Endothelial cell of umbilical vein (primary cell): ENCODE measurements around the gene ACTBL2. TPM values are rescaled to one million over a fixed set of nuclear protein-coding genes. Genes with fewer than 3 reads are reported as not detected.

ENCODE experiments used
- BruUV-seq: library from RNA; stranded (reverse); fragments of 400-500 nt; replicated peaks from 2 replicates; lab custom pipeline; 2021; lab: Mats Ljungman, UMichigan
- CTCF ChIA-PET: fragments of 300-600, 350-600 bp; sonication (Branson Sonifier 250); formaldehyde crosslinking; loops from one replicate; lab custom pipeline; 2021; ENCODE audit warnings: antibody characterized with exemption, inconsistent platforms; lab: Charles Lee
- POLR2A ChIA-PET: fragments of 300-600, 350-600 bp; sonication (Branson Sonifier 250); formaldehyde crosslinking; loops from one replicate; lab custom pipeline; 2021; ENCODE audit warnings: antibody characterized with exemption, inconsistent platforms; lab: Charles Lee
- DNase-seq: peaks from one replicate; pipeline ENCODE4 v3.0.0-alpha.2; 2011; ENCODE audit warnings: low read depth, low spot score
- FAIRE-seq: peaks from 2 replicates; lab custom pipeline; 2011; peaks lifted over from hg19 to GRCh38; lab: Jason Lieb, UNC
- H2AFZ ChIP-seq: 2 replicates; pipeline ENCODE4 v1.6.0; 2012; ENCODE audit warnings: low read depth, low read length, control low read depth, inconsistent platforms
- H3K27ac ChIP-seq: 2 replicates; pipeline ENCODE4 v1.5.1; 2011; ENCODE audit warnings: low read depth, mild to moderate bottlenecking, control low read depth, low read length, moderate library complexity; ENCODE audit not compliant: insufficient read depth
- H3K27me3 ChIP-seq, 2 experiments: 2 replicates each; pipeline versions ENCODE4 v1.6.0 to v1.6.1; 2011; ENCODE audit warnings: low read length in 2 of 2, mixed read lengths in 1 of 2; ENCODE audit not compliant: control insufficient read depth in 2 of 2, insufficient read depth in 2 of 2
- H3K36me3 ChIP-seq, 2 experiments: 2 replicates in 1 of 2; 3 replicates in 1 of 2; pipeline ENCODE4 v1.5.1; 2011; ENCODE audit warnings: low read length in 2 of 2, mild to moderate bottlenecking in 1 of 2, moderate library complexity in 1 of 2; ENCODE audit not compliant: control insufficient read depth in 2 of 2, insufficient read depth in 2 of 2; ENCODE audit errors: extremely low read depth in 1 of 2
- H3K4me1 ChIP-seq: 3 replicates; pipeline ENCODE4 v1.5.1; 2011; ENCODE audit warnings: mild to moderate bottlenecking, low read length; ENCODE audit not compliant: control insufficient read depth, insufficient read depth; ENCODE audit errors: extremely low read depth
- H3K4me2 ChIP-seq: 2 replicates; pipeline ENCODE4 v1.6.1; 2011; ENCODE audit warnings: low read length, control low read depth, mixed read lengths; ENCODE audit not compliant: insufficient read depth
- H3K4me3 ChIP-seq, 3 experiments: fragments of 200-600 bp in 1 of 3; sonication (generic), shearing (Covaris generic) in 1 of 3; replicated peaks in 1 of 3; 2 replicates each; pipeline ENCODE4 v1.5.1; 2011 to 2016; ENCODE audit warnings: control low read depth in 3 of 3, low read length in 3 of 3, mild to moderate bottlenecking in 2 of 3, inconsistent platforms in 1 of 3, low read depth in 1 of 3, moderate library complexity in 1 of 3; ENCODE audit not compliant: insufficient read depth in 1 of 3
- H3K79me2 ChIP-seq: 2 replicates; pipeline ENCODE4 v1.6.0; 2012; ENCODE audit warnings: low read length, inconsistent platforms; ENCODE audit not compliant: control insufficient read depth, insufficient read depth
- H3K9ac ChIP-seq: replicated peaks from 2 replicates; pipeline ENCODE3; 2011; ENCODE audit warnings: low read length, control low read depth; ENCODE audit not compliant: insufficient read depth; ENCODE audit errors: extremely low read depth
- H3K9me1 ChIP-seq: replicated peaks from 3 replicates; pipeline ENCODE4 v1.6.0; 2011; ENCODE audit warnings: mild to moderate bottlenecking, low read length; ENCODE audit not compliant: control insufficient read depth, insufficient read depth; ENCODE audit errors: extremely low read depth
- H3K9me3 ChIP-seq: replicated peaks from 2 replicates; pipeline ENCODE4 v1.5.1; 2012; ENCODE audit warnings: low read length, inconsistent platforms; ENCODE audit not compliant: control insufficient read depth, insufficient read depth
- H4K20me1 ChIP-seq: replicated peaks from 2 replicates; pipeline ENCODE3; 2011; ENCODE audit warnings: mild to moderate bottlenecking, low read length; ENCODE audit not compliant: control insufficient read depth, insufficient read depth; ENCODE audit errors: extremely low read depth
- EZH2 ChIP-seq: IDR thresholded peaks from 2 replicates; pipeline ENCODE4 v1.6.1; 2012; ENCODE audit warnings: borderline replicate concordance, low read depth, mild to moderate bottlenecking, moderate library complexity, low read length, inconsistent platforms; ENCODE audit not compliant: severe bottlenecking
- FOS ChIP-seq: IDR thresholded peaks from 2 replicates; pipeline ENCODE4 v1.6.1; 2011; ENCODE audit warnings: mild to moderate bottlenecking, low read length, moderate library complexity, borderline replicate concordance; ENCODE audit not compliant: insufficient read depth
- JUN ChIP-seq: IDR thresholded peaks from 2 replicates; pipeline ENCODE4 v1.6.1; 2011; ENCODE audit warnings: borderline replicate concordance, low read depth; ENCODE audit not compliant: insufficient read length, insufficient read depth
- POLR2A ChIP-seq: IDR thresholded peaks from 2 replicates; pipeline ENCODE4 v1.6.1; 2012; ENCODE audit warnings: low read depth, mild to moderate bottlenecking, control low read depth, low read length
- POLR2AphosphoS5 ChIP-seq: IDR thresholded peaks from 2 replicates; pipeline ENCODE4 v1.6.1; 2012; ENCODE audit warnings: low read depth, mild to moderate bottlenecking, control low read depth, low read length, moderate library complexity; ENCODE audit not compliant: insufficient read depth
- dilution Hi-C: fragments of 300-500 bp; cut with MboI; formaldehyde crosslinking; loops from one replicate; pipeline ENCODE4 v1.15.0; 2019; ENCODE audit warnings: low sequenced_read_pairs; ENCODE audit not compliant: extremely low pct_ligation_motif_present
- intact Hi-C: fragments of 100-400 bp; cut with micrococcal nuclease; formaldehyde crosslinking; loops from one replicate; pipeline ENCODE4 v1.10.0; 2022
- polyA plus RNA-seq, 4 experiments: library from polyadenylated mRNA; depleted of rRNA in 3 of 4; stranded (reverse) in 3 of 4; unstranded in 1 of 4; fragments of >200 nt; gene quantifications; 2 replicates each; pipeline versions ENCODE4 v1.2.1 to v1.2.3, GENCODE V29; 2011 to 2012; ENCODE audit warnings: missing spikeins in 1 of 4
- total RNA-seq: library from RNA; stranded (reverse); gene quantifications from 2 replicates; pipeline ENCODE4 v1.2.3, GENCODE V29; 2021

Gene ACTBL2
- total and polyA plus RNA-seq, 2 donors (not counting 3 experiments of a cell fraction or from before 2014, with no cell fraction given), result 0.08 TPM; not detected in 1

DNA sequence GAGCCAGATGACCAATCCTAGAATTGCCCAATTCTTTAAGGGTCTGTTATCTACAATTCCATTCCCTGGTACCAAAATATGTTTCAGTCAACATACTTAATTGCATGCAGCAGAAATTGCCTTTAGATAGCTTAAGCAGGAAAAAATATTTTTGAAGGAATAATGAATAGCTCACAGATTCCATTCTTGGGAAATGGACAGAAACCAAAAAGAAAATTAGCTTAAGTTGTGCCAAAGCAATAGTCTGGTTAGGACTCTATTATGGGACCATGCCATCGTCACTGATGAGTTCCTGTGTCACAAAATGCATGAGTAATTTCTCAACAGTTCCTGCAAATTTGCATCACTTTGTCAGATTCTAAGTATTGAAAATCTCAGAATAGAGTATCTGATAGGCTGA lies 12.3 kb downstream of the ACTBL2 start:
- Histone ChIP-seq H3K4me3 (no peak overlapping the region), H3K36me3 (no peaks in the 10 kb centered on the region), H3K9ac (no peak overlapping the region), H4K20me1 (no peaks in the 10 kb centered on the region), H3K79me2 (no peaks in the 10 kb centered on the region), H3K4me2 (no peak overlapping the region), H2AFZ (no peak overlapping the region), H3K9me3 (no peaks in the 10 kb centered on the region), H3K27ac (no peak overlapping the region), H3K27me3 (no peaks in the 10 kb centered on the region), H3K9me1 (no peaks in the 10 kb centered on the region), H3K4me1 (no peaks in the 10 kb centered on the region)
- dilution Hi-C loops (no loop called here), intact Hi-C loops (no loop called here)
- no peak for TF ChIP-seq POLR2A
- ChIA-PET CTCF (interaction anchor here (1.0 to 1.9 kb wide), 6 partner anchors 9 to 29 kb away, joined by 3 to 9 read pairs (median 4); no protein-coding TSS in a partner anchor), POLR2A (interaction anchor here (0.5 kb wide), 1 partner anchor 800 kb away, joined by 4 read pairs; no protein-coding TSS in a partner anchor)
- DNase-seq (no peak), FAIRE-seq (no peak)
- BruUV-seq, result no TSS peak

DNA sequence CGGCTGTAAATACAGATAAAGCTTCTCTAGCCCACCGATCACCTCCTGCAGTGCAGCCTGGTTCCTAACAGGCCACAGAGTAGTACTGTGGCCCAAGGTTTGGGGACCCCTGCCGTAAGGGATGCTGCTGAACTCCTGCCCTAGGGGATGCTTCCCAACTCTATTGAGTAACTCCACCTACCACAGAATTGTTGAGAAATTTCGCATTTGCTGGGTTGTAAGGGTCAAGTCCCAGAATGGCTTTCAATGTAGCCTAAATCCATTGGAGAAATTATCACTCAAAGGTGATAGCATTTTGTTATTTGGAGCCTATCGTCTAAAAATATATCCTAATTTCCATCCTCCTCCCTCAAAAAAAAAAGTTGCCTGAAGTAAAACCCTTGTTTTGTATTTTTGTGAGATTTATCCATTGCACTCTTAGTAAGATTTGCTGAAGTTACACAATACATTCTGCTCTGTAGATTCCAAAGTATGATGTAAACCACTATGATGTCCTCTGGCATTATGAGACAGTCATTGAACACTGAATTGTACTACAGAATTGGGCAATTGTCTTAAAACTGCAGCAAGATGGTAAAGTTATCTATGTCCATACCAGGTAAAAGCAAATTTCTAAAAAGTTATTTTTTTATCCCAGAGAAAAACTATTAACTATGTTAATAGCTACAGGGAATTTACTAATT lies 14.0 kb downstream of the ACTBL2 start:
- no TSS peak for BruUV-seq
- ChIA-PET CTCF (no interaction called here), POLR2A (no interaction called here)
- Histone ChIP-seq H3K9me1 (no peaks in the 10 kb centered on the region), H3K79me2 (no peaks in the 10 kb centered on the region), H3K4me3 (no peak overlapping the region), H3K27ac (no peak overlapping the region), H2AFZ (no peak overlapping the region), H3K9ac (no peak overlapping the region), H3K27me3 (no peaks in the 10 kb centered on the region), H3K9me3 (no peaks in the 10 kb centered on the region), H3K4me1 (no peaks in the 10 kb centered on the region), H4K20me1 (no peaks in the 10 kb centered on the region), H3K4me2 (no peak overlapping the region), H3K36me3 (no peaks in the 10 kb centered on the region)
- no peak for DNase-seq
- TF ChIP-seq EZH2 (no peak), FOS (no peak), POLR2A (no peak), POLR2AphosphoS5 (no peak), JUN (no peak)
- dilution Hi-C loops, result no loop called here
- FAIRE-seq, result no peak
- intact Hi-C loops, result no loop called here
